ENCODE results near the gene ACAP1.
"Not testable (repeated sequence)": the region's sequence is repeated elsewhere in the genome, so short reads cannot be mapped to it uniquely, and the experiment has no call there.

The ACAP1 gene

GRCh38 chr17:7356756-7357155, 20.4 kb downstream of the ACAP1 start:
- no peak for DNase-seq

- DNase-seq = no peak
Observed at GRCh38 chr17:7357381-7357780, 21.1 kb downstream of the ACAP1 start.

GRCh38 chr17:7361906-7362305, 25.6 kb downstream of the ACAP1 start:
- DNase-seq = no peak

GRCh38 chr17:7363311-7363710, 27.0 kb downstream of the ACAP1 start:
- no peak for DNase-seq

GRCh38 chr17:7365963-7366362, 29.6 kb downstream of the ACAP1 start:
- not testable (repeated sequence) for DNase-seq

GRCh38 chr17:7367083-7367482, 30.8 kb downstream of the ACAP1 start:
- DNase-seq = no peak

GRCh38 chr17:7367918-7368598, 31.7 kb downstream of the ACAP1 start:
- DNase-seq = no peak

- not testable (repeated sequence) for DNase-seq
Observed at GRCh38 chr17:7368599-7368994, 32.3 kb downstream of the ACAP1 start.

- no peak for DNase-seq
Observed at GRCh38 chr17:7369825-7370224, 33.5 kb downstream of the ACAP1 start.

GRCh38 chr17:7370853-7371252, 34.5 kb downstream of the ACAP1 start:
- no peak for DNase-seq

- no peak for DNase-seq
Observed at GRCh38 chr17:7374353-7374752, 38.0 kb downstream of the ACAP1 start.

- DNase-seq = no peak
Observed at GRCh38 chr17:7379134-7379533, 42.8 kb downstream of the ACAP1 start.

- DNase-seq = no peak
Observed at GRCh38 chr17:7380321-7380720, 44.0 kb downstream of the ACAP1 start.

GRCh38 chr17:7380855-7381683, 44.7 kb downstream of the ACAP1 start, which contains the start of gene TNK1:
Gene TNK1 (plus strand): TSS chr17:7381089. CDS start chr17:7382927, 1,838 bp downstream.
- DNase-seq = no peak

GRCh38 chr17:7382901-7383300, 46.6 kb downstream of the ACAP1 start:
- DNase-seq = no peak

- no peak for DNase-seq
Observed at GRCh38 chr17:7383371-7383741, 47.0 kb downstream of the ACAP1 start.

GRCh38 chr17:7383742-7384488, 47.6 kb downstream of the ACAP1 start:
- no peak for DNase-seq

GRCh38 chr17:7384489-7385081, 48.3 kb downstream of the ACAP1 start:
- no peak for DNase-seq

GRCh38 chr17:7388856-7389255, 52.5 kb downstream of the ACAP1 start:
- no peak for DNase-seq

GRCh38 chr17:7389924-7390910, 53.9 kb downstream of the ACAP1 start:
- no peak for DNase-seq

- DNase-seq = no peak
Observed at GRCh38 chr17:7391307-7391706, 55.0 kb downstream of the ACAP1 start.

Data from NK-92 treated with Interleukin-12 subunit alpha and Interleukin-12 subunit beta, amount 100 ng/mL, for 24 hours (cell line).